HG03342 (cell line): ENCODE measurements around the gene BCKDHB.
"Not testable (repeated sequence)": the region's sequence is repeated elsewhere in the genome, so short reads cannot be mapped to it uniquely, and the experiment has no call there.

ENCODE experiments used
- ATAC-seq: cut with Tn5 transposase; IDR thresholded peaks from one replicate; pipeline ENCODE4 v1.9.1; 2021; ENCODE audit warnings: mild to moderate bottlenecking, moderate library complexity; ENCODE audit not compliant: unreplicated experiment

Gene BCKDHB

GRCh38 chr6:80205404-80205803 is 98.9 kb downstream of the BCKDHB start:
- ATAC-seq = no peak

GRCh38 chr6:80206758-80207157 is 100.3 kb downstream of the BCKDHB start:
- no peak for ATAC-seq

GRCh38 chr6:80209430-80209829 is 103.0 kb downstream of the BCKDHB start:
- ATAC-seq = no peak

GRCh38 chr6:80210618-80211017 is 104.1 kb downstream of the BCKDHB start:
- no peak for ATAC-seq

GRCh38 chr6:80211286-80211685 is 104.8 kb downstream of the BCKDHB start:
- ATAC-seq = no peak

- ATAC-seq = not testable (repeated sequence)
These were observed 105.4 kb downstream of the BCKDHB start for GRCh38 chr6:80211890-80212289.

GRCh38 chr6:80214436-80215022 is 108.1 kb downstream of the BCKDHB start:
- ATAC-seq = peak; percentile 97

GRCh38 chr6:80215063-80215462 is 108.6 kb downstream of the BCKDHB start:
- ATAC-seq = no peak

GRCh38 chr6:80217794-80218193 is 111.3 kb downstream of the BCKDHB start:
- no peak for ATAC-seq

- no peak for ATAC-seq
These were observed 117.3 kb downstream of the BCKDHB start for GRCh38 chr6:80223743-80224212.

GRCh38 chr6:80226151-80226550 is 119.7 kb downstream of the BCKDHB start:
- ATAC-seq = no peak

GRCh38 chr6:80226699-80227098 is 120.2 kb downstream of the BCKDHB start:
- ATAC-seq = no peak

GRCh38 chr6:80227545-80228105 is 121.2 kb downstream of the BCKDHB start:
- ATAC-seq = no peak

- no peak for ATAC-seq
These were observed 126.8 kb downstream of the BCKDHB start for GRCh38 chr6:80233262-80233661.

GRCh38 chr6:80233958-80234357 is 127.5 kb downstream of the BCKDHB start:
- ATAC-seq = no peak

- no peak for ATAC-seq
These were observed 127.9 kb downstream of the BCKDHB start for GRCh38 chr6:80234401-80234800.

- ATAC-seq = no peak
These were observed 128.4 kb downstream of the BCKDHB start for GRCh38 chr6:80234908-80235307.

GRCh38 chr6:80235647-80236046 is 129.2 kb downstream of the BCKDHB start:
- no peak for ATAC-seq

- ATAC-seq = not testable (repeated sequence)
These were observed 132.3 kb downstream of the BCKDHB start for GRCh38 chr6:80238754-80239153.

- ATAC-seq = no peak
These were observed 138.6 kb downstream of the BCKDHB start for GRCh38 chr6:80245043-80245442.

- ATAC-seq = no peak
These were observed 143.4 kb downstream of the BCKDHB start for GRCh38 chr6:80249897-80250296.

- no peak for ATAC-seq
These were observed 144.0 kb downstream of the BCKDHB start for GRCh38 chr6:80250391-80250997.
